Measurements from ENCODE around the gene PVR.

- TF ChIP-seq CTCF (IDR thresholded peaks at IDR 0.05) (no peak), POLR2AphosphoS5 (IDR thresholded peaks at IDR 0.05; ENCODE audit: insufficient read depth in 1 of 2, low read depth in 1 of 2) (no peak)
Measured at GRCh38 chr19:44642377-44642776, 1.3 kb upstream of the PVR start.
